KMS-11 (cell line): ENCODE data around the gene ATG3.
A peak's percentile ranks its signal among the peaks of the same experiment; 100 is the strongest.

Experiments used
- H2AFZ ChIP-seq: fragments of 200-600 bp; sonication (generic); 2 replicates; pipeline ENCODE4 v1.6.1; 2016; ENCODE audit warnings: antibody characterized with exemption, mixed run types, low read depth
- H3K27ac ChIP-seq: fragments of 200-600 bp; sonication (generic); 2 replicates; pipeline ENCODE4 v1.6.1; 2016; ENCODE audit warnings: mild to moderate bottlenecking, mixed run types
- H3K27me3 ChIP-seq: fragments of 200-600 bp; sonication (generic); 2 replicates; pipeline ENCODE4 v1.6.1; 2017; ENCODE audit warnings: mild to moderate bottlenecking, low read depth, mixed run types, moderate library complexity; ENCODE audit not compliant: insufficient read depth
- H3K36me3 ChIP-seq: fragments of 200-600 bp; sonication (generic); 2 replicates; pipeline ENCODE4 v1.6.1; 2017; ENCODE audit warnings: mild to moderate bottlenecking, mixed run types; ENCODE audit not compliant: insufficient read depth
- H3K4me1 ChIP-seq: fragments of 200-600 bp; sonication (generic); 2 replicates; pipeline ENCODE4 v1.6.1; 2016; ENCODE audit warnings: mild to moderate bottlenecking, low read depth, mixed run types; ENCODE audit not compliant: poor library complexity, severe bottlenecking
- H3K4me2 ChIP-seq: fragments of 200-600 bp; sonication (generic); 2 replicates; pipeline ENCODE4 v1.7.0; 2016; ENCODE audit warnings: mild to moderate bottlenecking, mixed run types
- H3K4me3 ChIP-seq: fragments of 200-600 bp; sonication (generic); IDR thresholded peaks from 2 replicates; pipeline ENCODE4 v1.6.1; 2017; ENCODE audit warnings: low read depth, low read length, mixed read lengths; ENCODE audit not compliant: insufficient read depth
- H3K79me2 ChIP-seq: fragments of 200-600 bp; sonication (generic); 2 replicates; pipeline ENCODE4 v1.6.1; 2016; ENCODE audit warnings: low read depth, mixed run types; ENCODE audit not compliant: insufficient read depth
- H3K9ac ChIP-seq: fragments of 200-600 bp; sonication (generic); 2 replicates; pipeline ENCODE4 v1.6.1; 2016; ENCODE audit warnings: mild to moderate bottlenecking, mixed run types
- H4K20me1 ChIP-seq: fragments of 200-600 bp; sonication (generic); 2 replicates; pipeline ENCODE4 v1.6.1; 2016; ENCODE audit warnings: mild to moderate bottlenecking, mixed run types; ENCODE audit not compliant: insufficient read depth
- CTCF ChIP-seq: fragments of 200-600 bp; sonication (generic); conservative IDR thresholded peaks from 2 replicates; pipeline ENCODE4 v1.6.1; 2017; ENCODE audit warnings: low read depth, mild to moderate bottlenecking, antibody characterized with exemption, low read length, moderate library complexity, mixed read lengths

Gene ATG3

GRCh38 chr3:112514527-112515128 is 47.1 kb downstream of the ATG3 start:
- H3K9ac ChIP-seq, result peak overlapping the region; percentile 36; the same call in 1 of the 2 replicates
- H3K4me2 ChIP-seq, result peak overlapping the region; percentile 65
- H2AFZ ChIP-seq, result peak overlapping the region; percentile 62
- no peaks in the 10 kb centered on the region for H4K20me1 ChIP-seq
- H3K36me3 ChIP-seq, result no peaks in the 10 kb centered on the region
- H3K79me2 ChIP-seq, result no peaks in the 10 kb centered on the region
- no peaks in the 10 kb centered on the region for H3K27me3 ChIP-seq
- peaks cover 55% of the 10 kb centered on the region for H3K4me1 ChIP-seq
- peak overlapping the region; percentile 79 for H3K27ac ChIP-seq
- no peak for TF ChIP-seq CTCF
- peak overlapping the region; percentile 12 for H3K4me3 ChIP-seq

- H2AFZ ChIP-seq, result no peak overlapping the region
- H4K20me1 ChIP-seq, result no peaks in the 10 kb centered on the region
Observed at GRCh38 chr3:112512320-112512719, 49.4 kb downstream of the ATG3 start.

GRCh38 chr3:112508860-112509259 is 52.9 kb downstream of the ATG3 start:
- Histone ChIP-seq H3K4me1 (peaks cover 10% of the 10 kb centered on the region), H3K27me3 (no peaks in the 10 kb centered on the region), H2AFZ (no peak overlapping the region), H3K27ac (no peak overlapping the region), H3K79me2 (no peaks in the 10 kb centered on the region), H3K4me3 (no peak overlapping the region), H3K36me3 (no peaks in the 10 kb centered on the region), H3K9ac (no peak overlapping the region), H3K4me2 (no peak overlapping the region), H4K20me1 (no peaks in the 10 kb centered on the region)
- no peak for TF ChIP-seq CTCF

More at GRCh38 chr3:112512320-112512719, 49.4 kb downstream of the ATG3 start:
- Histone ChIP-seq H3K4me1 (peaks cover 33% of the 10 kb centered on the region), H3K36me3 (no peaks in the 10 kb centered on the region), H3K4me3 (no peak overlapping the region), H3K27ac (no peak overlapping the region), H3K27me3 (no peaks in the 10 kb centered on the region), H3K79me2 (no peaks in the 10 kb centered on the region), H3K9ac (no peak overlapping the region), H3K4me2 (no peak overlapping the region)
- TF ChIP-seq CTCF, result no peak

- no peak overlapping the region for H3K4me3 ChIP-seq
Observed at GRCh38 chr3:112508261-112508660, 53.5 kb downstream of the ATG3 start.

More at GRCh38 chr3:112508261-112508660, 53.5 kb downstream of the ATG3 start:
- TF ChIP-seq CTCF, result no peak
- Histone ChIP-seq H3K27ac (no peak overlapping the region), H3K4me1 (peaks cover 4% of the 10 kb centered on the region), H4K20me1 (no peaks in the 10 kb centered on the region), H3K27me3 (no peaks in the 10 kb centered on the region), H2AFZ (no peak overlapping the region), H3K79me2 (no peaks in the 10 kb centered on the region), H3K4me2 (no peak overlapping the region), H3K36me3 (no peaks in the 10 kb centered on the region), H3K9ac (no peak overlapping the region)
